ES-I3 (cell line): ENCODE results near the gene ZNF365.
"Not testable (repeated sequence)": the region's sequence is repeated elsewhere in the genome, so short reads cannot be mapped to it uniquely, and the experiment has no call there.

Experiments used
- H3K36me3 ChIP-seq: 2 replicates; pipeline ENCODE4 v1.6.1; 2013; ENCODE audit warnings: mild to moderate bottlenecking, low read length, control low read depth, moderate library complexity; ENCODE audit not compliant: insufficient read depth
- H3K4me1 ChIP-seq: 2 replicates; pipeline ENCODE4 v1.6.1; 2013; ENCODE audit warnings: mild to moderate bottlenecking, control low read depth, low read length; ENCODE audit not compliant: insufficient read depth
- H3K9ac ChIP-seq: 2 replicates; pipeline ENCODE4 v1.6.1; 2013; ENCODE audit warnings: low read depth, mild to moderate bottlenecking, low read length, moderate library complexity
- H3K9me3 ChIP-seq: 2 replicates; pipeline ENCODE4 v1.6.1; 2013; ENCODE audit warnings: mild to moderate bottlenecking, low read length, moderate library complexity; ENCODE audit not compliant: control insufficient read depth, insufficient read depth

Gene ZNF365

DNA sequence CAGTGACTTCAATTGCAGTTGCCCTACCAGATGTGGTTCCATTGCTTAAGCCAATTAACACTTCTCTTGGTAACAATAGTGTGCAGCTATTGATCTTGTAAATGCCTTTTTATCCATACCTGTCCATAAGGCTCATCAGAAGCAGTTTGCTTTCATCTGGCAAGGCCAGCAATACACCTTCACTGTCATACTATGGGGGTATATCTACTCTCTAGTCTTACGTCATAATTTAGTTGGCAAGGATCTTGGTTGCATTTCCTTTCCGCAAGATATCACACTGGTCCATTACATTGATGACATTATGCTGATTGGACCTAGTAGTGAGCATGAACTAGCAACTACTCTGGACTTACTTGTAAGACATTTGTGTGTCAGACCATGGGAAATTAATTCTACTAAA, 17.7 kb upstream of the ZNF365 start:
- Histone ChIP-seq H3K9ac (no peak overlapping the region), H3K9me3 (no peaks in the 10 kb centered on the region; the same call in 1 of the 2 replicates)

DNA sequence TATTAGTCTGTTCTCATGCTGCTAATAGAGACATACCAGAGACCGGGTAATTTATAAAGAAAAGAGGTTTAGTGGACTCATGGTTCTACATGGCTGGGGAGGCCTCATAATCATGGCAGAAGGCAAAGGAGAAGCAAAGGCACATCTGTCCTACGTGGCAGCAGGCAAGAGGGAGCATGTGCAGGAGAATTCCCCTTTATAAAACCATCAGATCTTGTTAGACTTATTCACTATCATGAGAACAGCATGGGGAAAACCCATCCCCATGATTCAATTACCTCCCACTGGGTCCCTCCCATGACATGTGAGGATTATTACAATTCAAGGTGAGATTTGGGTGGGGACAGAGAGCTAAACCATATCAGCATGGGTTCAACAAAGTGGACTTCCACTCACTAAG, 16.0 kb upstream of the ZNF365 start:
- H3K4me1 ChIP-seq, H3K9me3 ChIP-seq, H3K9ac ChIP-seq: not testable (repeated sequence)

More for the DNA sequence above, 17.7 kb upstream of the ZNF365 start:
- Histone ChIP-seq H3K36me3 (no peaks in the 10 kb centered on the region), H3K4me1 (no peaks in the 10 kb centered on the region)

DNA sequence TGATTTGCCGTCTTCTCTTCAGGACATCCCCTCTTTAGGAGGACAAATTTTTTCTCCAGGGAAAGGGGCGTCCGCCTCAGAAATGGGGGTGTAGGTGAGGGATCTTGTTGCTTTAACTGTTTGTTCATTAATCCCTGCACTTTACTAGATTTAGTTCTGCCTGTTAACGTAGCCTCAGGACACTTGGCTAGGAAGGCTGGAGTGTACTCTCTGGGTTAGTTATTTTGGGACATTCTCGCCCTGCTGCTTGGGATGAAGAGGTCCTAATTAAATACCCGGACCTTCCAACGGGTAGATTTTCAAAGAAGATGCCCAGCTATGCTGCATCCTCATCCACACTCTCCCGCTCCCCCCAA, 552 bp upstream of the ZNF365 start:
- H3K36me3 ChIP-seq, result no peaks in the 10 kb centered on the region
- H3K9ac ChIP-seq, result peak overlapping the region; percentile 37; the same call in 1 of the 2 replicates
- no peaks in the 10 kb centered on the region for H3K9me3 ChIP-seq
- H3K4me1 ChIP-seq, result no peaks in the 10 kb centered on the region

More for the DNA sequence above, 16.0 kb upstream of the ZNF365 start:
- H3K36me3 ChIP-seq, result not testable (repeated sequence)

DNA sequence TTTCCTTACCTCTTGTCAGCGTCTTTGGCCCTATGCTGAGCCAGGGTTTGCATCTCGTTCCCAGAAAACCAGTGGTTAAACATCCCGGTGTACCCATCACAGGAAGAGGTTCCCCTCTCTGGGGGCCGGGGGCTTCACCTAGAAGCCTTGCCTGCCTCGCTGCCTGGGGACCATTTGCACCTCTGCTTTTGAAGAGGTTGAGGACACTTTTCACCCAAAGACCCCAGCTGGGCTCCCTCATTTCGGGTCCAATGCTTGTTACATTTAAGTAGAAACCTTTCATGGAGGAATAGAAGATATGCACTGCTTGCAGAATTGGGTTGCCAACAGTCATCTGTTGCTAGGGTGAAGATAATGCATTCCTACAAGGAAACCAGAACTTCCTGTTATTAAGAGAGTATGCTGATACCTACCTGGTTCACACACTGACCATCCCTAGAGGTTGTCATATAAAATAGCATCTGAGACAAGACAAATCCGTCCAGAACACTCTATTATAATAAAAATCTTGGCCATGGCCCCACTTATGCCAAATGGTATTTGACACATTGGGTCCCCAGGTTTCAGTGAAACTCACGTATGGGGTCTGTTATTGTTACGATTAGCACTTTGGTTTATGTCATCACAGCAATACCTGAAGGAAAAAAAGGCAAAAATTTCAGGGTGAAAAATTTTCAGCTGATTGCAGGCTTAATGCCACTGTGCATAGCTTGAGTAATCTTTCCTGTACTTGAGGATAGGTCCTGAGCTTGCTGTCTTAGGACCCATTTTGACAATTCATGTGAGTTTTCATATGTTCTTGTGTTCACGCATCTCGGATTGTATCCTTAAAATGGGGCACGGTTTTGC, 917 bp downstream of the ZNF365 start:
- no peaks in the 10 kb centered on the region for H3K4me1 ChIP-seq
- H3K9ac ChIP-seq, result peak overlapping the region; percentile 37; the same call in 1 of the 2 replicates
- no peaks in the 10 kb centered on the region for H3K9me3 ChIP-seq
- H3K36me3 ChIP-seq, result no peaks in the 10 kb centered on the region

DNA sequence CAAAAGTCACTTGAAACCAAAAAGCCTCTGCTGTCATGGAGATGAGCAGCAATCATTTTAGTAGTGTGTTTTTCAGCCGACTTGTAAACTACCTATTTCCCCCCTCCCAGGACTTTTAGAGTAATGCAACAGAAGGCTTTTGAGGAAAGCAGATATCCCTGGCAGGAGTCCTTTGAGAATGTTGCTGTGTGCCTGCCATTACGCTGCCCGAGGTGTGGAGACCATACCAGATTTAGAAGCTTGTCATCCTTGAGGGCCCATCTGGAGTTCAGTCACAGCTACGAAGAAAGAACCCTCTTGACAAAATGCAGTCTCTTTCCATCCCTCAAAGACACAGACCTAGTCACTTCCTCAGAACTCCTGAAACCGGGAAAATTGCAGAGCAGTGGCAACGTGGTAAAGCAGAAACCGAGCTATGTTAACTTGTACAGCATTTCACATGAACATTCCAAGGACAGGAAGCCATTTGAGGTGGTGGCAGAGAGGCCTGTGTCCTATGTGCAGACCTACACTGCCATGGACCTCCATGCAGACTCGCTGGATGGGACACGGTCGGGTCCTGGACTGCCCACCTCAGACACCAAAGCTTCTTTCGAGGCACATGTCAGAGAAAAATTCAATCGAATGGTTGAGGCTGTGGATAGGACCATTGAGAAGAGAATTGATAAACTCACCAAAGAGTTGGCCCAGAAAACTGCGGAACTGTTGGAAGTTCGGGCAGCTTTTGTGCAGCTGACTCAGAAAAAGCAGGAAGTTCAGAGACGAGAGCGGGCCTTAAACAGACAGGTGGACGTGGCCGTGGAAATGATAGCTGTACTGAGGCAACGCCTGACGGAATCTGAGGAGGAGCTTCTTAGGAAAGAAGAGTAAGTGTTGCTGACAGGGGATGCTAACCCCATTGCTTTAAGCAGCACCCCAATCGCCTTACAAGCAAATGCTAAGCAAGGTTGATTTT, 2.2 kb downstream of the ZNF365 start:
- Histone ChIP-seq H3K4me1 (no peaks in the 10 kb centered on the region), H3K36me3 (no peaks in the 10 kb centered on the region), H3K9ac (no peak overlapping the region), H3K9me3 (no peaks in the 10 kb centered on the region)

DNA sequence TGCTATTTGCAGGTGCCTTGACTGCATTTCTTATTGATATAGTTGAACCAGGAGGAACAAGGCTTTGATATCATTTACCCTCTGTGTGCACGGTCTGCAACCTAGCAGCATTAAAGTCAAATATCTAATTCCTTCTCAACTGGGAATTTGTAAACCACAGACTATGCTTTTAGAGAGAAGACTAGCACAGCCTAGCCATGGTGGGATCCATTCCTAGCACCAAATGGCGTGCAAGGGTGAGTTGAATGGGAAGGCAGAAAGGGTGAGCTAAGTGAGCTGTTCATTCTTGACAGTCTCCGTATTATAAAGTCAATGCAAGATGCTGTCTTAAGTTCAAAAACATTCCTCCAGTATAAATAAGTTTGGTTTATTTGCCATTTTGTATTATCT, 2.9 kb downstream of the ZNF365 start:
- Histone ChIP-seq H3K36me3 (no peaks in the 10 kb centered on the region), H3K4me1 (no peaks in the 10 kb centered on the region), H3K9ac (no peak overlapping the region), H3K9me3 (no peaks in the 10 kb centered on the region)

DNA sequence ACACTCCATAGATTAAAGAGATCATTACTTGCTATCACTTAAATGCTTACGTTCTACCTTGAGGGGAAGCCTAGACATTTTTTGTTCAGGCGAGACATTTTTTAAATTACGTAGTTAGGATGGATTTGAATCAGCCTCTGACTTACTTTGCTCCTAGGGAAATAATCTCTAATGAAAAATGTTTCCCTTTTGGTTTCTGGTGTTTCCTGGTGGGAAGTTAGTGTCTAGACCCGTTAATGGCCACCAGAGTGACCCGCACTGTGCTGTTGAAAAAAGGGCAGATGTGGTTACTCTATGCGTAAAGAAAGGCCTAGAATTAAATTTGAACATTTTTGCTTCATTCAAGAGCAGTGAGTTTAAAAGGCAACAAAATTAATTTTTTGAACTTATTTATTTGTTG, 3.8 kb downstream of the ZNF365 start:
- Histone ChIP-seq H3K36me3 (no peaks in the 10 kb centered on the region), H3K4me1 (no peaks in the 10 kb centered on the region), H3K9me3 (no peaks in the 10 kb centered on the region), H3K9ac (no peak overlapping the region)

DNA sequence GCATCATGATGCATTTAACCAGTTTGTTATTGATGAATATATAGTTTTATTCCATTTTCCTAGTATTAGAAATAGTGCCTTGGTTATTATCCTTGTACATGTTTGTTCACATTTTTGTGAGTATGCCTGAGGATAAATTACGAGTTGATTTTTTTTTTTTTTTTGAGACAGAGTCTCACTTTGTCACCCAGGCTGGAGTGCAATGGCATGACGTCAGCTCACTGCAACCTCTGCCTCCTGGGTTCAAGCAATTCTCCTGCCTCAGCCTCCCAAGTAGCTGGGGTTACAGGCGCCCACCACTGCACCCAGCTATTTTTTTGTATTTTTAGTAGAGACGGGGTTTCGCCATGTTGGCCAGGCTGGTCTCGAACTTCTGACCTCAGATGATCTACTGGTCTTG, 4.7 kb downstream of the ZNF365 start:
- H3K4me1 ChIP-seq, H3K36me3 ChIP-seq, H3K9me3 ChIP-seq, H3K9ac ChIP-seq: not testable (repeated sequence)

DNA sequence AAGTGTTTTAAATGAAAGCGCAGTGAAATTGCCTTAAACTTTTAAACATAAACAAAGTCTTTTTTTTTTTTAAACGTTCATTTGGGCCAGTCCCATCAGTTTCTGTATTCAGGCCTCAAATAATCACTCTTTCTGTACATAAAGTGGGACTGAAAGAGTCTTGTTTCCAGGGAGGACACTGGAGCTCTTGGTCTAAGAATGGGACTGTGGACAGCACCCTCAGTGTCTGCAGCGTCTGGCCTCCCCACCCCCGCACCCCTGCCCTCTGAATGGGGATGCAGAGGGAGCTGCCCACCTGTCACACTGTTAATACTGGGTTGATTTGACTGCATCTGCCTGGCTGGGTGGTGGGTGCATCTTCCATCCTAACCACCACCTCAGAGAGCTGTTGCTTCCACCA, 5.2 kb downstream of the ZNF365 start:
- Histone ChIP-seq H3K9me3 (no peaks in the 10 kb centered on the region), H3K9ac (no peak overlapping the region), H3K4me1 (no peaks in the 10 kb centered on the region), H3K36me3 (no peaks in the 10 kb centered on the region)

DNA sequence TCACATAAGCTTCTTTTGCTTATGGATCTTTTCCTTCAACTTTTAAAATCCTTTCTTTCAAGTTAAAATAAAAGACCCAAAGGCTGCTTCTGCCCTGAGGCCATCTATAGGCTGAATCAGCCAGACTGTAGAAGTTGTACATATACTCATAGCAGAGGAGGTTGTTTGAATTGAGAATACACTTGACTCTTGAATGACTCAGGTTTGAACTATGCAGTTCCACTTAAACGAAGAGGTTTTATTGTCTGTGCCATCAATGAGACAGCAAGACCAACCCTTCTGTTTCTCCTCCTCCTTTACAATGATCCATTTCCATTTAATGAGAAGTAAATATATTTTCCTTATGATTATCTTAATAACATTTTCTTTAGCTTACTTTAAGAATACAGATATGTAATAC, 5.8 kb downstream of the ZNF365 start:
- H3K36me3 ChIP-seq, result no peaks in the 10 kb centered on the region
- no peaks in the 10 kb centered on the region for H3K4me1 ChIP-seq
- H3K9me3 ChIP-seq, result no peaks in the 10 kb centered on the region
- no peak overlapping the region for H3K9ac ChIP-seq

DNA sequence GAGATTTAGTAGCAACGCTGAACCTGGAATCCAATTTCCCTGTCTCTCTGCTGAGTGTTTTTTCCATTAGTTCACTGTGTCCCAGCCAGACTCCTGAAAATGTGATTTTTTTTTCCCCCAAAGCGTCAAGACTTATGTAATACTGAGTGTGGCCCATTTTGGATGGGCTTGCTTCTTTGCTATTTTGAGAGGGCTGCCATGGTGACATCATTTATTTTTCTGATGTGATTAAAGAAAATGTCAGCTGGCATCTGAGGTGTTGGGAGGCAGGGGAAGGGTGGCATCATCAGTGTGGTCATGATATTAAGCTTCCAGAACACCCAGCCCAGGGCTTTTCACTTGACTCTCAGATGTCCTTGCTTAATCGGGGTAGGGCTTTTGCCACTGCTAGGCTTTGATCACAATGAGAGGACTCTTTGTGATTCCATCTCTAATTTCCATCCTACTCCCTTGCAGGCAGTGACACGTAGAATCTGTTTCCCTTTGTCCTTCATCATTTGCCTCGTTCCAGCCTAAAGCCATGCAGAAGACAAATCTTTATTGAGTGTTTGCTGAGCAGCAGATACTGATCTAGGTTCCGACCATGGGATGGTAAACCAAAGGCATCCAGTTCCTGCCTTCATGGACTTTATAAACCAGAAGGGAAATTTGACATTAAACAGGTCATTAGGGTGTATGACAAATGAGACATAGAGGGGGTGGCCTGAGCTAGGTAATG, 7.4 kb downstream of the ZNF365 start:
- H3K36me3 ChIP-seq, result no peaks in the 10 kb centered on the region
- no peak overlapping the region for H3K9ac ChIP-seq
- no peaks in the 10 kb centered on the region for H3K4me1 ChIP-seq
- H3K9me3 ChIP-seq, result no peaks in the 10 kb centered on the region

DNA sequence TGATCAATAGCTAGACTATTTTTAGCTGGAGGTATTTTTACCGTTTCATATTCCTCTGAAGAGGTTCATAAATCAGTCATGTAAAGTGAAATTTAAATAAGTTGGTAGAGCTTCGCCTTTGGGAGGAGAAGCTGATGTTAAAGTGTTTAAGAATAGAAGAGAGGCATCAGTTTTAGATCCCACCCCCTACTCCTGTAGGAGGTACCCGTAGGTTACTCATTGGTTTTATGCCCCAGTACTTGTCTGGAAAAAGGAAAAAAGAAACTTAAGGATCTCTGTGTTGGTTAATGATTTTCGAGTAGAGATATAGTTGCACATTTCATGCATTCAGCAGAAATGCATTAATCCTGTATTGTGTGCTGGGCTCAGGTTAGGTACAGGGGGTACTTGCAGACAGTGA, 8.7 kb downstream of the ZNF365 start:
- H3K36me3 ChIP-seq, result no peaks in the 10 kb centered on the region
- no peak overlapping the region for H3K9ac ChIP-seq
- H3K9me3 ChIP-seq, result no peaks in the 10 kb centered on the region
- no peaks in the 10 kb centered on the region for H3K4me1 ChIP-seq

DNA sequence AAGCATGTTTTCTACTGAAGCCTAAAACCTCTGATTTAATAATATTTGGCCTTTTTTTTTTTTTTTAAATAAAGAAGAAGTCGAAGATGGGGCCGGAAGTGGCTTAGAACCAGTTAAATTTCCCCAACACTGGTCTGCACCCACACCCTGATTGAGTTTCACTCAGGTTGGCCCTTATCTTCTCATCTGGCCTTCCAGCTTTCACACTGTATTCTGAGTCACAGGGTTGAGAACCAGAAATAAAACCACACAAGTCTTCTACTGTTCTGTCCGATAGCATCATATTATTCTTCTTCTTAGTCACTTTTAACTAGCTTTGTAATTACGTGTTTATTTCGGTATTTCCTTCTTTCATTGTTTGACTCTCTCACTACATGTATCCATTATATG, 9.9 kb downstream of the ZNF365 start:
- no peaks in the 10 kb centered on the region for H3K4me1 ChIP-seq
- H3K9ac ChIP-seq, result no peak overlapping the region
- H3K36me3 ChIP-seq, result no peaks in the 10 kb centered on the region
- no peaks in the 10 kb centered on the region for H3K9me3 ChIP-seq

DNA sequence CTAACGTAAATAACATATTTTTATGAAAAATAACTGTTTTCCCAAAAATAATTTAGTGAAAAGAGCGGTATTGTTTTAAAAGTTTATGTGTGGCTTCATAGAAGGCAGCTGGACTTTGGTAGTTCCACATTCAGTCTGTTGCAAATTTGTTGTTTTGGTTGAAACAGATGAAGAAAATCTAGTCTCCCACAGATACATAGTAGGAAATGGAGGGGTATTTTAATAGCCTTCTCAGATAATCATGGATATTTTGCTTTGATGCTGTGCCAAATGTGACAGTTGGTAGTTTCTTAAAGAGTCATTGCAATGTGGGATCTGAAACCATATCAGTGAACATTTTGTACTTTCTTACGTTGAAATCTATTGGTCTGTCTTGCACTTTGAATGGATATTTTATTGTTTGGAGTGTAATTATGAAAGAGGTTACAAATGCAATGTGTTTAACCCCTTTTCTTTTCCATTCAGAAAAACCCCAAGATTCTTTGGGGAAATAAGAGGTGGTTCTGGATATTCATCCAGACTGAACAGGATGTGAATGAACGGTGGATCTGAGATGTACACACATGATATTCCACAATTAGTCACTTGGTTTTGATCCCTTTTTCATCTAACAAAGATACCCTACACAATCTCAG, 10.4 kb downstream of the ZNF365 start:
- H3K9ac ChIP-seq, result no peak overlapping the region
- H3K9me3 ChIP-seq, result no peaks in the 10 kb centered on the region
- no peaks in the 10 kb centered on the region for H3K36me3 ChIP-seq
- no peaks in the 10 kb centered on the region for H3K4me1 ChIP-seq
